Hematopoietic multipotent progenitor cell treated with erythropoietin and hydrocortisone succinate and interleukin-3 and kit ligand, for 4 days (in vitro differentiated cells): ENCODE measurements around the gene NEK6.
A peak's percentile ranks its signal among the peaks of the same experiment; 100 is the strongest.

Experiments used
- DNase-seq: peaks from one replicate; pipeline ENCODE4 v3.0.0-alpha.2; 2015

Gene NEK6

GRCh38 chr9:124281931-124282371 lies 24.2 kb downstream of the NEK6 start:
- DNase-seq, result peak; percentile 83

DNA sequence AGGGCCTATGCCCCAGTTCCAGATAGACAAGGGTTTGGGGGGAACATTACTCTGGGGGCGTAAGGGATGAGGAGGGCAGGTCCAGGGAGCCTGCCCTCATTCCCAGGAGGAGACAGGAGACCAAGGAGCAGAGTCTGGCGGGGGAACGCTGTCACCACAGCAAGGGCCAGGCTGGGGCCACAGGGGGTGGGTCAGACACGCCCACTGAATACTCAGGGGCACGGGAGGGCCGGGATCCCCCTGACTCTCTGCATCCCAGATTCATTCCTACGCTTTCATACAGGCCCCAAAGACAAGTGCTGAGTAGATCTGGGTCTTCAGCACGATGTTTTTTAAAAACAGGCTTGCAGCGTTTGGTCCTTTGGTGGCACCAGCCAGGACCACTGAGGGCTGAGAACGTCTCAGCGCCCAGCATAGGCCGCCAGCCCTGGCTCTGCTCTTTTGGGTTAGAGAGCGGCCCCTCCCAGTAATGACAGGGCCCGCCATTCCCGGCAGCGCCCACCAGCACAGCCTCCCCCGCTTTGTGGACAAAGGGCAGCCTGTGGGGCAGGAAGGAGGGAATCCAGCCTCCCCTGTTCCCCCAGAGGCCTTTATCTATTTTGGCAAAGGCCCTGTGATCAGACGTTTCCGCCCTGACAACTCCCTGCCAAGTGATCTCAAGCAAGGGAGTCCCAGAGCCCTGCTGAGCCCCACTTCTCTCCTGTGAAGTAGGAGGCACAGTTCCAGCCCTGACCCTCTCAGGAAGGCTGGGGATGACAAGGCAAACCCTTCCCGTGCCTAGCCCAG lies 24.9 kb downstream of the NEK6 start:
- DNase-seq, result peak; percentile 94

GRCh38 chr9:124283228-124283814 lies 25.6 kb downstream of the NEK6 start:
- no peak for DNase-seq

DNA sequence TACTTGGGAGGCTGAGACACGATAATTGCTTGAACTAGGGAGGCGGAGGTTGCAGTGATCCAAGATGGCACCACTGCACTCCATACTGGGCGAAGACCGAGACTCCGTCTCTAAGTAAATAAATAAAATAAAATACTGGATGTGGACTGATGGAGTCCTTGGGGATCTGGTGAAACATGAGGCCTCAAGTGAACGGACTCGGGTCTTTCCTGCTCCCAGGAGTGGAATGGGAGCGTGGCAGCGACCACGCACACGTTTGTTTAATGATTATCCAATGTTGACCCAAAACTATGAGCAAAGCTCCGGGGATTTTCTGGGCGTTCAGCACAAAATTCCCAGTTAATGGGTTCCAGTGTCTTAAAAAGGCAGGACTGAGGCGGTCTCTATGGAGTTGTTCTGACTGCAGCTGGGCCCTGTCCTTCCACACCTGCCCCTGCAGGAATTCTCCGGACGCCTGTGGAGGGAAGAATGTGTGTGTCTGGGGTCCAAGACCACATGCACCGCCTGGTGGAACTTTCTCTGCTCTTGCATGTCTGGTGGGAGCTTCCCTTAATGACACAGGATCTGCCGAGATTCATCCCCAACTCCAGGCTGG lies 26.6 kb downstream of the NEK6 start:
- no peak for DNase-seq

DNA sequence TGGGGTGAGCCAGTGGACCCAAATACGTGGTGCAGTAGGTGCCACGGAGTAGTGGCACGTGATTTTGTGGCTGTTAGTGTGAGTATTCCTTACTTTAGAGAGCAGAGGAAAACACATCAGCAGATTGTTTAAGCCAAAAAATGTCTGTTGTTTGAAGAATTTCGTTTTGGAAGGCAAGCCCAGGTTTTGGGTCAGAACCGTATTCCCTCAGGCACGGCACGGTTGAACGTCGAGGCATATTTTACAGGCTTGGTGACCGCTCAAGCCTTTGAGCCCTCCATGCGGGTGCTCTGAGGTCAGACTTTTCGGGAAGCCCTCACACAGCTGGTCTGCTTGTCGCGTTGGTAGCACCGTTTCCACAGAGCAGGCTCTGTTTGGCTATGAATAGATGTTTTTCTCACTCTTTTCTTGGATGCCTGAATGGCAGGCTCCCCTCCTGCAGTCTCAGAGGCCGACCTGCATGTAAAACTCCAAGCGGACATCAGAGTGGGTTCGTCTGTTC lies 27.2 kb downstream of the NEK6 start:
- DNase-seq, result no peak

GRCh38 chr9:124285490-124285889 lies 27.7 kb downstream of the NEK6 start:
- no peak for DNase-seq

- DNase-seq, result peak; percentile 94
Measured at GRCh38 chr9:124285903-124286291, 28.1 kb downstream of the NEK6 start.

DNA sequence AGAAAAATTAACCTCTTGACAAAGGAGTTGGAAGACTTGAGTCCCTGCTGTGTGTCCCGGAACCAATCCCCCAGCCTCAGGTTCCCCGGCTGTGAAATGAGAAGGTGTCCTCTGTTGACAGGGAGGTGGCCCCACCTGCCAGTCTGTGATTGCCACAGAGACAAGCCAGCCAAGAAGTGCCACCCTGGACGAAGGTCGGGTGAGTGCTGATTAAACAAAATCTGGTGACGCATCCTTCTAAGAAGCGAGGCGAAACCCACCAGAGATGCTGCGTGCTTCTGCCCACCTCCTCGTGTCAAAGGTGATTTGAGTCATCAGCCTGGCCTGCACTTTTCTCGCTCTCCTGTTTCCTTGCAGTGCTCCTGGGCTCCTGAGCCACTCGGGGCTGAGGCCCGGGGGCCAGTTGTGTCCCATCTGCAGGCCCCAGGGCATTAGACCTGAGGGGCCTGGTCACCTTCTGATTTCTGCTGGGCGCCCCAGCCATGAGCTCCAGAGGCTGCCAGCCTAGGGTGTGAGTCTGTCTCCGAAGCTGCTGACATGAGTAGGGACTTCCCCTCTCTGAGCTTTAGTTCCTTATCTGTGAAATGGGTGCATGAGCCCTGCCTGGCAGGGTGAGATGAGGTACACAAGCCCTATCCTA lies 28.7 kb downstream of the NEK6 start:
- DNase-seq, result peak; percentile 76

DNA sequence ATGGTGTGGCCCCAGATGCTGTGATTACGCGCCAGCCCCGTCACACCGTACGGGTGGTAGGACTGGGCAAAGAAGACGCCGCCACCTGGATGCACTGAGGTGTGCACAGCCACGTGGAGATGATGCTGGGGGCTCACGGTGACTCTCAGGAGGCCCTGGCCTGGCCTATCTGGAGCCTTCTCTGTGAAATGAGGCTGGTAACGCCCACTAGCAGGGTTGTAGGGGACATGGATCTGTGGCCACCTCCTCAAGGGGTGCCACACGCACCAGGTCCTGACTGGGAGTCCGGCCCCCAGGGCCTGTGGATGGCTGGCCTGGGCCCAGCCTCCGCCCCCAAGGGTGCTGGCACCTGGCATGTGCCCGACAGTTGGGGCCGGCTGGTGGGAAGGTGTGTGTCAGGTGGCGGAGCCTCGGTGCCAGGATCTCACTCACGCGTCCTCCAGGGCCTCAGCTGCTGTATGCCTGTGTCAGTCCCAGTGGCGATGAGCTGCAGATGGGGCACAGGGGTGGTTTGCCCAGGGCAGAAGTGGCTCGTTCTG lies 32.4 kb downstream of the NEK6 start:
- peak; percentile 53 for DNase-seq

DNA sequence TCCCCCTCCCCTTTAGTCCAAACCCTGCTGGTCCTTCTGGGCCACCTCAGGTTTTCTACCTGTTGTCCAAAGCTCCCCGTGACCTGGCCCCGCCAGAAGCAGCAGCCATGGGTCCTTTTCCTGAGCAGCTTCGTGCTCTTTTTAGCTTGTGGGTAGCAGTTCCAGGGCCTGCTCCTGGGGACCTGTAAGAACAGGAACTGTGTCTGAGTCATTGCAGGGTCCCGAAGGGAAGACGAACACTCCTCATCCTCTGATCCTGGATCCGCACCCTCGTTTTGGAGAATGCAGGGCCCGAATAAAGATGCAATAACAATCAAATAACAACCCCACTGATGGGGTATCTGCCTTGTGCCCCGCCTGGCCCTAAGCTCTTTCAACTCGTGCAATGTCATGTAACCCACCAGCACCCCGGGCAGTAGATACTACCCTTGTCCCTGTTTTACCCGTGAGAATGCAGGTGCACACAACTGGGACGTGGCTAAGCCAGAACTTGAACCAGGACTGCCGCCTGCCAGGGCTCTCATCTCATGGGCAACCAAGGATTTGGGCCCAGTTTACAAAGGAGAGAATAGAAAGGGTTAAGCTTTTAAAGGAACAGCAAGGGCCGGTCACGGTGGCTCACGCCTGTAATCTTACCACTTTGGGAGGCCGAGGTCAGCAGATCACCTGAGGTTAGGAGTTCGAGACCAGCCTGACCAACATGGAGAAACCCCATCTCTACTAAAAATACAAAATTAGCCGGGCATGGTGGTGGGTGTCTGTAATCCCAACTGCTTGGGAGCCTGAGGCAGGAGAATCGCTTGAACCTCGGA lies 33.2 kb downstream of the NEK6 start:
- peak; percentile 42 for DNase-seq

DNA sequence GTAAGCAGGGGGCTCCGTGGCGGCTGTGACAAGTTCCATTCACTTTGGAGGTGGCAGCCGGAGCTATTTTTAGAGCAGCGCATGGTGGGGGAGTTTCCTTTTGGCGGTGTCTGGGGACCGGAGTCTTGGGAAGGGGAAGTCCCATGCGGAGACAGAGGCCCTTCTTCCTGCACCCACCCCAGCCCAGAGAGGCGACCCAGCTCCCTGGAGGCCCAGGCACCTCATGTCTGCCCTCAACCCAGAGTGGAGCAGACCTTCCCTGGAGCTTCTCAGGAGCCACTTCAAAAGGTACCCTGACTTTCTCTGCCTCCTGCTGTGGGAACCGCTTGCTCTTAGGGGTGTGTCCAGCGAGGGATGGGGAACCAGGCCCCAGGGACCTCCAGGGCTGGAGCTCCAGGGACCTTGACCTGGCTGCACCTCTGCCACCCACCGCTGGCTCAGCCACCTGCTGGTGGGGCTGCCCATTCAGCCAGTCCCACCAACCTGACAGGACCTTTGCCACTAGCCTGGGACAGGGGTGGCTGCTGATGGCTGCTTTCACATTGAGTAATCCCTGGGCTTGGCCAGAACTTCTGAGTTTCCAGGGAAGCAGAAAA lies 34.1 kb downstream of the NEK6 start:
- peak; percentile 80 for DNase-seq

- DNase-seq, result no peak
Measured at GRCh38 chr9:124292696-124293593, 35.2 kb downstream of the NEK6 start.

DNA sequence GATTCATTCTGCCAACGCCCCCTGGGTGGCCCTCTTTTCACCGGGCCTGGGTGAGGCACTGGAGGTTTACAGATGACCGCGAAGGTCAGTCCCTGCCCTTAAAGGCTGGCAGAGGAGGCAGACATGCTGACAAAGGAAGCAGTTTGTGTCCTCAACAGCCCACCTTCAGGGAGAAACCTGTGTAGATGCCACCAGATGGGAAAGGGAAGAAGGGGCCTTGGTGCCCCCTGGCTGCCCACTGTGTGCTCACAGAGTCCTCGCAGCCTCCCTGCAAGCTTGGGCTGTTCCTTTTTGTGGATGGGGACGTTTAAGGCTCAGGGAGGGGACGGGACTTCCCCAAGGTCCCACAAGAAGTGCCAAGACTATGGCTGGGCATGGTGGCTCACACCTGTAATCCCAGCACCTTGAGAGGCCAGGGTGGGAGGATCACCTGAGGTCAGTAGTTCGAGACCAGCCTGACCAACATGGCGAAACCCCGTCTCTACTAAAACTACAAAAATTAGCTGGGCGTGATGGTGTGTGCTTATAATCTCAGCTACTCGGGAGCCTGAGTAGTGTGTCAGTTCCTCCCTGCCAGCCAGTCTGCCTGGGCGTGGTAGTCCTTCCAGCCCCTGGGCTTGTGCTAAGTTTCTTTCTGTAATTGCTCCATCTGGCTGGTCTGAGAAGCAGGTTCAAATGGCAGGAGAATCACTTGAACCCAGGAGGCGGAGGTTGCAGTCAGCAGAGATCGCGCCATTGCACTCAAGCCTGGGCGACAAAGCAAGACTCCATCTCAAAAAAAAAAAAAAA lies 36.2 kb downstream of the NEK6 start:
- peak; percentile 69 for DNase-seq

GRCh38 chr9:124295159-124295794 lies 37.5 kb downstream of the NEK6 start:
- peak; percentile 95 for DNase-seq

GRCh38 chr9:124296094-124296493 lies 38.3 kb downstream of the NEK6 start:
- DNase-seq, result no peak

- DNase-seq, result no peak
Measured at GRCh38 chr9:124296796-124297550, 39.2 kb downstream of the NEK6 start.

DNA sequence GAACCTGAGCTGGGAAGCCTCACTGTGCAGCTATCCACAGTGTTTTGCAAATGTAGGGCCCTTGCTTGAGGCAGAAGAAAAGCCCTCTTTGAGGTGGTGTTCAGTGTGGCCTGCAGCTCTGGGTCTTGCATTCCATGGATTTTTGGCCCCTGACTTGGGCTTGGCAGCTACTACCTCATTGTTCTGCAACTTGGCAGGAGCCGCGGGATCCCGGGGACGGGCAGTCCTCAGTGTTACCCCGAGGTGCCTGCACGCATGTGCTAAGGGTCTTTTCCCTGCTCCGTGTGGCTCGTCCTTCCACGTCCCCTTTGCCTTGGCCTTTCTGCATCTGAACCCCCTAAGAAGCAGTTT lies 39.8 kb downstream of the NEK6 start:
- no peak for DNase-seq

DNA sequence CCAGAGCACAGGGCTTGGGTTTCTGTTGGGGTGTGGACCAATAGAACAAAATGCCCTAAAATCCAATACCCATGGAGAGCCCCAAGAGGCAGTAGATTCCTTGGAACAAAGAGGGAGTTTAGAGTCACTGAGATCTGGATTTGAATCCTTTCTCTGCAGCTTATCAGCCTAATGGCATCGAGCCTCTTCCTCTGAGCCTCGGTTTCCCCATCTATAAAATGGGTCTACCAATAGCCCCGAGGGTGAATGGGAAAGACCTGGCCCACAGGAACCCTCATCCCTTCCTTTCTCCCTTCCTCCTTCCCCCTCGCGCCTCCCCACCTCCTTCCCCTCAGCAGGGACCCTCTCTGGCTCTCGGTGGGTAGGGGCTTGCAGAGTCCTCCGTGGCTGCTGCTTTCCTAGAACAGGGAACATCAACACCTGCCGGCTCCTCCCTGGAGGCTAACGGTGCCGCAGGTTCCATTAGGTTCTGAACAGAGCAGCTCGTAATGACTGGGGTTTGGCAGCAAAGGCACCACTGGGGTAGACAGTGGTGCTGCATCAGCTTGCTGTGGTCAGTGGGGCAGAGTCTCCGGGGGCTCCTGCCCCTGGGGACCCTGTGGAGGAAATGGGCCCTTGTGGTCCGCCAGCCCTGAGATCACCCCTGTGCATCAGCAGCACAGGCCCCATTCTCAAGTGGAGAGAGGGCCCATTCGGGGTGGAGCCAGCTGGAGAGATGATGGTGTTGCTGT lies 40.3 kb downstream of the NEK6 start:
- DNase-seq, result no peak
